Measurements from ENCODE around the gene STIM2.

Gene STIM2

GRCh38 chr4:26870576-26871262 lies 10.1 kb downstream of the STIM2 start:
- DNase-seq (ENCODE audit: insufficient read length, low spot score) (no peak), FAIRE-seq (no peak)
- no peak for TF ChIP-seq POLR2A (IDR thresholded peaks at IDR 0.05; ENCODE audit: low read depth, low read length)

- TF ChIP-seq POLR2A (IDR thresholded peaks at IDR 0.05; ENCODE audit: low read depth, low read length), result no peak
- no peak for FAIRE-seq
- no peak for DNase-seq (ENCODE audit: insufficient read length, low spot score)
Observed at GRCh38 chr4:26871611-26872010, 11.0 kb downstream of the STIM2 start.

DNA sequence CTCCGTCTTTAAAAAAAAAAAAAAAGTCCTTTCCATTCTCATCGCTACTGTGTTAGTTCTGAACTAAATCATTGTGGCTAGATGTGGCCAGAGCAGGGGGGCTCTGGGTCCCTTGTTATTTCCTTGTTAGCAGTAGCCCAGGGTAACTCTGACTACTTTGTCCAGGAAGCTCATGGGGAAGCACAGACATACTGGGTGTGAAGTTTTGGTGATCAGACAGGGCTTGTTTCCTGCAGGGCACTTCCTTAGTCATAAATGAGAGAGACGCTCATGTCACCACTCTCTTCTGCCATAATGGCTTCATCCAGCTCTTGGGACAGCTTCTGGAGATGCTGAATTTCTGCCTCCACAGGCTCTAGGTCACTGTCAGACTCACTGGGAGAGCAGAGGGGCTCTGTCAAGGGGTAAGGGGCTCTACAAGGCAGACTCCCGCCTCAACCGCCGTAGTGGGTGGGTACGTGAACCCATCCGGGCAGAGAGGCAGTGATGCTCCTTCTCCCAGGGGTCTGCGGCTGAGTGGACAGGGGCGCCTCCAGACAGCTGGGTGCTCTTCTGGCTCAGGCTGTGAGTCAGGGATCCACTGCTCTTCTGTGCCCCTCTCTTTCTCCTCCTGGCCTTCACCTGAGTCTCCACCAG lies 12.9 kb downstream of the STIM2 start:
- DNase-seq (ENCODE audit: insufficient read length, low spot score) (no peak), FAIRE-seq (no peak)
- no peak for TF ChIP-seq POLR2A (IDR thresholded peaks at IDR 0.05; ENCODE audit: low read depth, low read length)

DNA sequence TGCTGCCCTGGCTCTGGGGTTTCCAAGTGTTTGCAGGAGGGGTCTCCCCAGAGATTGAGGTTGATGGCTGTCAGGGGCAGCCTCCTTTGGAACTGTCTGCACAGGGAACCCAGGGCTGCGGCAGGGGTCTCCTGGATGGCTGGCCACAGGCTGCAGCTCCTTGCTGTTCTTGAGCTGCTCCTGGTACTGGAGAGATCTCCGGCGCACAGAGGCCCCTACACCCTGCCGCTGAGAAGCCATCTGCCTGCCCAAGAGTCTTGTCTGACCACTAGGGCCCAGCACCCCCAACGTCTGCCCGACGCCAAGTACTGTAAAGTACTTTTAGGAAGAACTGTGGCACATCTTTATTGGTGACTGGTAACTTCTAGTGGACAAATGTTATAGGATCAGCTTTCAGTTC lies 13.5 kb downstream of the STIM2 start:
- TF ChIP-seq POLR2A (IDR thresholded peaks at IDR 0.05; ENCODE audit: low read depth, low read length), result no peak
- FAIRE-seq, result no peak

DNA sequence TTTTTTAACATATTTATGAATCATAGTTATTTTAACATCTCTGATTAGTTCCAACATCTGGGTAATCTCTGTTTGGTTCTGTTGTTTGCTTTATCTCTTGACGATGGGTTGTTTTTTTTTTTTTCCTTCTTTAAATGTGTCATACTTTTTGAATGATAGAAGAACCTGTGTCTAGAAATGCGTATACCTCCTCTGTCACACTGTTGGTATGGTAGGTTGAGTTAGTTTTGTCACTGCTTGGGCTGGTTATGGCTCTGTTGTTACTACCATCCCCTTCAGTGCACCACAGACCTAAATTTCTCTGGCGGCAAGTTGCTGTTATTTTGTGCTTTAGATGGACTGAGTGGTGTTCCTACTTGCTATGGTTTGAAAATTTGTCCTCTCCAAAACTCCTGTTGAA lies 16.8 kb downstream of the STIM2 start:
- FAIRE-seq (no peak), DNase-seq (ENCODE audit: insufficient read length, low spot score) (no peak)
- no peak for TF ChIP-seq POLR2A (IDR thresholded peaks at IDR 0.05; ENCODE audit: low read depth, low read length)

More for the DNA sequence above, 13.5 kb downstream of the STIM2 start:
- no peak for DNase-seq (ENCODE audit: insufficient read length, low spot score)

DNA sequence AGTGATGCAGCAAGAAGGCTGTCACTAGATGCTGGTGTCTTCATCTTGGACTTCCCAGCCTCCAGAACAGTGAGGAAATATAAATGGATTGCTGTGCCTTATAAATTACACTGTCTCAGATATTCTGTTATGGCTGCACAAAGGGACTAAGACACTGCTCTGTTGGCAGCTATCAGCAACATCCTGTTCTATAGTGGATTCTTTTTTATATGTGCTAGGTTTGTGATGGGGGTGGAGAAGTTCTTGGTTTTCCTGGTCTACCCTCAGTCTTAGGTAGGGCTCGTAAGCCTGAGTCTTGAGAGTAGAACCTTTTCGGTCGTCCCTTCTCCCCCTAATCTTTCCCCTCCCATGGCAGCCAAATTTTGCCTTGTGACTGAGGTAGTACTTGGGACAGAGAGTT lies 17.3 kb downstream of the STIM2 start:
- TF ChIP-seq POLR2A (IDR thresholded peaks at IDR 0.05; ENCODE audit: low read depth, low read length), result no peak
- FAIRE-seq, result no peak
- DNase-seq (ENCODE audit: insufficient read length, low spot score), result no peak

- no peak for FAIRE-seq
- TF ChIP-seq POLR2A (IDR thresholded peaks at IDR 0.05; ENCODE audit: low read depth, low read length), result no peak
Observed at GRCh38 chr4:26878794-26879391, 18.3 kb downstream of the STIM2 start.

DNA sequence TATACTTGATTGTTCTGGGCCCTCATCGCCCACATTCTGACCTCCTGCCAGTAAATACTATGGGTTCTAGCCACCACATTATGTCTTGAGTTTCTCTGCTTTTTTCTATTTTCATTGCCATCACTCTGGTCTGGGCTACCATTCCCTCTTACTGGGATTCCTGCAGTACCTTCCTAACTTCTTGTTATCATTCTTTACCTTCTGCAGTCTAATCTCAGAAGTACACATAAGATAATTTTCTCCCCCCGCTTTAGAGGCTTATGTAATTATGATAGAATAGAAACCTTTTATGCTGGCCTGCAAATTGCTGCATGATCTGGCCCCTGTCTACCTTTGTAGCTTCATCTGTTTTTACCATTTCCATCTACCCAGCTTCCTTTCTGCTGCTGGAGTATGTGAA lies 19.2 kb downstream of the STIM2 start:
- DNase-seq (ENCODE audit: insufficient read length, low spot score) (no peak), FAIRE-seq (no peak)
- no peak for TF ChIP-seq POLR2A (IDR thresholded peaks at IDR 0.05; ENCODE audit: low read depth, low read length)

More at GRCh38 chr4:26878794-26879391, 18.3 kb downstream of the STIM2 start:
- DNase-seq (ENCODE audit: insufficient read length, low spot score), result no peak

DNA sequence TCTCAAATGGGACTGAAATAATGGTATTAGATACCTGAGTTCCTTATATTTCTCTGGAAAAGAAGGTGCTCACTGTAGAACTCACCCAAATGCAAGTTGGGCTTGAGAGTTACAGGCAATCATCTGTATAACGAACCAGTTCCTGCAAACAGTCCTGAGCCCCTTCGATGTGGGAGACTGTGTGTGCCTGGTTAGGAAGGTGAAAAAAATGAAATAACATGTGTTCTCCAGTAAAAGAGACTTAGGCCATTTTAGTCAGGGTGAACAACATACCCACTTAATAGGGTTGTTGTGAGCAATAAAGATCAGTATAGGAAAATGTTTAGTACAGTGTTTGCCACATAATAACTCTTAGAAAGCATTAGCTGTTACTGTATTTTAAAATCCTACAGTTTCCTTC lies 23.4 kb downstream of the STIM2 start:
- FAIRE-seq, result no peak
- no peak for DNase-seq (ENCODE audit: insufficient read length, low spot score)
- no peak for TF ChIP-seq POLR2A (IDR thresholded peaks at IDR 0.05; ENCODE audit: low read depth, low read length)

DNA sequence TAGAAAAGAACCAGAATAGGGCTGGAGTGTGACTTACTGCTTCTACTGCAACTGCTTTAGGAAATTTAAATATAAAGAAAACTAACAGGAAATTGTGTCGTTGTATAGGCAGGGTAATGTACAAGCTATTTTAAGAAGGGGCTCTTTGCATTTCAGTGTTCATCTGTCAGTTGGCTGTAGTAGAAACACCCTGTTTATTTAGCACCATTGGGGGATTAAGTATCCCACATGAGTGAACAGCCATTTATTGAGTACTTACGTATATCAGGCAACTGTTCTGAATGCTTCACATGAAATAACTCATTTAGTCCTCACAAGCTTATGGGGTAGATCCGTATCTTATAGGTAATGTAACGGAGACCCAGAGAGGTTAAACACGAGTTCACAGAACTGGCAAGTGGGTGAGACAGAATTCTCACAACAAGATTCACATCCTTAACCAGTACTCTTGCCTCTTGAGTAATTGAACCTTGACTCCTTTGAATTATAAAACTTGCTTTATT lies 23.9 kb downstream of the STIM2 start:
- no peak for TF ChIP-seq POLR2A (IDR thresholded peaks at IDR 0.05; ENCODE audit: low read depth, low read length)
- FAIRE-seq (no peak), DNase-seq (ENCODE audit: insufficient read length, low spot score) (no peak)

- no peak for FAIRE-seq
Observed at GRCh38 chr4:26885912-26886274, 25.3 kb downstream of the STIM2 start.

DNA sequence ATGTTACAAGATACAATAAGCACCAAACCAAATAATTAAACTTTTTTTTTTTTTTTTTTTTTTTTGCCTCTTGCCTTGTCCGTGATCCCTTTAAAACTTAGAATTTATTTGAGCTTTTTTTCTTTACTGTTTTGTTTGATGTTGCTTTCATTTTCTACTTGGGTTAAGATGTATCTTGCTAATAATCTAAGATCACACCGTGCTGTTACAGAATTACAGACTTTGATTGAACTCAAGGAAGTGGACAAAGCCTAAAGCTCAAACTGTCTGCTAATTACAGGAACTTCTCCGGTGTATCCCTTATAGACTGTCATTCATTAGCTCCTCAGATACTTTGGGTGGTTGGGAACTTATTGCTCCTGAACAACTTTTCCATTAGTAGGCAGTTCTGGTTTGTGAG lies 26.5 kb downstream of the STIM2 start:
- DNase-seq (ENCODE audit: insufficient read length, low spot score) (no peak), FAIRE-seq (no peak)
- no peak for TF ChIP-seq POLR2A (IDR thresholded peaks at IDR 0.05; ENCODE audit: low read depth, low read length)

More at GRCh38 chr4:26885912-26886274, 25.3 kb downstream of the STIM2 start:
- no peak for DNase-seq (ENCODE audit: insufficient read length, low spot score)
- TF ChIP-seq POLR2A (IDR thresholded peaks at IDR 0.05; ENCODE audit: low read depth, low read length), result no peak

GRCh38 chr4:26887809-26888208 lies 27.2 kb downstream of the STIM2 start:
- DNase-seq (ENCODE audit: insufficient read length, low spot score), result no peak
- no peak for TF ChIP-seq POLR2A (IDR thresholded peaks at IDR 0.05; ENCODE audit: low read depth, low read length)
- no peak for FAIRE-seq

- no peak for FAIRE-seq
- no peak for TF ChIP-seq POLR2A (IDR thresholded peaks at IDR 0.05; ENCODE audit: low read depth, low read length)
Observed at GRCh38 chr4:26889356-26889755, 28.7 kb downstream of the STIM2 start.

GRCh38 chr4:26891054-26891453 lies 30.4 kb downstream of the STIM2 start:
- no peak for TF ChIP-seq POLR2A (IDR thresholded peaks at IDR 0.05; ENCODE audit: low read depth, low read length)
- no peak for DNase-seq (ENCODE audit: insufficient read length, low spot score)
- no peak for FAIRE-seq

More at GRCh38 chr4:26889356-26889755, 28.7 kb downstream of the STIM2 start:
- DNase-seq (ENCODE audit: insufficient read length, low spot score), result no peak

Measured in H54 (cell line).